SIG-M5 treated with dmso at 0.1 percent for 504 hours (cell line): ENCODE results near the gene MMP24.
"Not testable (repeated sequence)": the region's sequence is repeated elsewhere in the genome, so short reads cannot be mapped to it uniquely, and the experiment has no call there.

Experiments
- DNase-seq: peaks from one replicate; lab custom pipeline; 2025; ENCODE audit not compliant: unreplicated experiment; lab: John Stamatoyannopoulos, UW

Gene MMP24

DNA sequence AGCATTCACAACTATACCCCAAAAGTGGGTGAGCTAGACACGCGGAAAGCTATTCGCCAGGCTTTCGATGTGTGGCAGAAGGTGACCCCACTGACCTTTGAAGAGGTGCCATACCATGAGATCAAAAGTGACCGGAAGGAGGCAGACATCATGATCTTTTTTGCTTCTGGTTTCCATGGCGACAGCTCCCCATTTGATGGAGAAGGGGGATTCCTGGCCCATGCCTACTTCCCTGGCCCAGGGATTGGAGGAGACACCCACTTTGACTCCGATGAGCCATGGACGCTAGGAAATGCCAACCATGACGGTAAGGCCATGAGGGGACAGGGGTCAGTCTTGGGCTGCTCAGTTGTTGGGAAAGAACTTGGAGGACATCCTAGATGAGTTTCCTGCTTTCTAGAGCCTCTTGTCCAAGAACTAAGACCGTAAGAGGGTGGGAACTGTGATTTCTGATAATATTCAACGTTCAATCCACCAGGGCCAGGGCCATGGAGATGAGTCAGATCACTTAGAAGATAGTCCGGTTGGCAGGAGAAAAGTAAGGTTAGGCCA lies 28.0 kb downstream of the MMP24 start:
- DNase-seq: no peak

GRCh38 chr20:35257175-35257909 lies 30.9 kb downstream of the MMP24 start:
- DNase-seq: no peak

GRCh38 chr20:35260426-35260825 lies 33.9 kb downstream of the MMP24 start:
- no peak for DNase-seq

GRCh38 chr20:35262321-35262720 lies 35.8 kb downstream of the MMP24 start:
- not testable (repeated sequence) for DNase-seq

DNA sequence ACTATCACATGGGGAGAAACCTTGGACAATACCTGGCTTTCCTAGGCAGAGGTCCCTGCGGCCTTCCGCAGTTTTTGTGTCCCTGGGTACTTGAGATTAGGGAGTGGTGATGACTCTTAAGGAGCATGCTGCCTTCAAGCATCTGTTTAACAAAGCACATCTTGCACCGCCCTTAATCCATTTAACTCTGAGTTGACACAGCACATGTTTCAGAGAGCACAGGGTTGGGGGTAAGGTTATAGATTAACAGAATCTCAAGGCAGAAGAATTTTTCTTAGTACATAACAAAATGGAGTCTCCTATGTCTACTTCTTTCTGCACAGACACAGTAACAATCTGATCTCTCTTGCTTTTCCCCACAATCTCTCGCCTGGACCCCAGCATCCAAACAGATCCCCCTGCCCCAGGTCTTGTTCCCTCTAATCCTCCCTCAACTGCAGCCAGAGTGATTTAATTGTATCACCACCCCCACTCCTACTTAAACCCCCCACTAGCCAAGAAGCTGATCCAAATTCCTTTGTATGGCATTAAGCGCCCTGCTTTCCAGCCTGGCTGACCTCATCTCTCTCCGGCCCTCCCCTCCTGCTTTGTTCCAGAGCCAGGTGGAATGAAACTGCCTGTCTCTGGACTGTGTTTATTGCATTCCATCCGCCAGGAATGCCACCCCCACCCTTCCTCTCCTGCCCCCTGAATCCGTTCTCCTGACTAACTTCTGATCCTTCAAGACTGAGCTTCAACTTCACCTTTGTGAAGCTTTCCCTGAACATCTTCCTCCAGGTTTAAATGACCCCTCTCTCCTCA lies 36.4 kb downstream of the MMP24 start:
- DNase-seq: not testable (repeated sequence)

DNA sequence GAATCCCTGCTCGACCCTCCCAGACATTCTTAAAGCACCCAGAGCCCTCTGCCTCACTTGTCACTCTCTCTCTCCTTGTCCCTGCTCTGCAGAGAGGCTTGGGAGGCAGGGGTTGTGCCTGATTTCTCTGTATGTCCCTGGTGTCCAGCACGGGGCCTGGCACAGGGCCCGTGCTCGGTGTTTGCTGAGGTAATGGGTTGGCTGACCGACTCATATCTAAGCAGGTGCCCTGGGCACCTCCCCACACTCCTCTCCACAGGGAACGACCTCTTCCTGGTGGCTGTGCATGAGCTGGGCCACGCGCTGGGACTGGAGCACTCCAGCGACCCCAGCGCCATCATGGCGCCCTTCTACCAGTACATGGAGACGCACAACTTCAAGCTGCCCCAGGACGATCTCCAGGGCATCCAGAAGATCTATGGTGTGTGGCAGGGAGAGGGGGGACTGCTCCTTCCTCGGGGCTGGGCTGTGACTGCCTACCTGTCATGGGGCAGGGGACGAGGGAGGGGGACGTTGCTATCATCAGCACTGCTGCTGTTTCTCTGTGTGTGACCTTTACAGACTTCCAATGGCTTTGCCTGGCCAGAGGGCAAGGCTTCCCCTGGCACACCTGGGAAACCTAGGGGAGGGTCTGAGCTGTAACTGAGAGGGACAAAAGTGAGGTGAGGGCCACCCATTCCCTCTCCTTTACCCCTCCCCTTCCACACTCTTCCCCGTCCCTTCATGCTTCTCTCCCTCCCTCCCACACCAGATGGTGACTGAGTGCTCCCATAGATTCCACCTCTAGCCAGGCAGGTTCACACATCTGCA lies 37.2 kb downstream of the MMP24 start:
- DNase-seq: no peak

- no peak for DNase-seq
These were observed 38.3 kb downstream of the MMP24 start for GRCh38 chr20:35264755-35265154.

DNA sequence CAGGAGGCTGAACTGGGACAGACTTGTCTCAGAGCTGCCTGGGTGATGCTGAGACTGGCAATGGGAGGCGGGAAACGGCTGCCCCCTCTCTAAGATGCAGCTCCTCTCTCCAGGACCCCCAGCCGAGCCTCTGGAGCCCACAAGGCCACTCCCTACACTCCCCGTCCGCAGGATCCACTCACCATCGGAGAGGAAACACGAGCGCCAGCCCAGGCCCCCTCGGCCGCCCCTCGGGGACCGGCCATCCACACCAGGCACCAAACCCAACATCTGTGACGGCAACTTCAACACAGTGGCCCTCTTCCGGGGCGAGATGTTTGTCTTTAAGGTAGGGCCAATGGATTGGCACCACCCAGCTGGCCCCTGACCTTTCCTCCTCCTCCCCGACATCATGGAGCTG lies 40.6 kb downstream of the MMP24 start:
- no peak for DNase-seq

GRCh38 chr20:35269055-35269781 lies 42.7 kb downstream of the MMP24 start:
- peak; percentile 36 for DNase-seq

- DNase-seq: no peak
These were observed 43.8 kb downstream of the MMP24 start for GRCh38 chr20:35270021-35270902.

DNA sequence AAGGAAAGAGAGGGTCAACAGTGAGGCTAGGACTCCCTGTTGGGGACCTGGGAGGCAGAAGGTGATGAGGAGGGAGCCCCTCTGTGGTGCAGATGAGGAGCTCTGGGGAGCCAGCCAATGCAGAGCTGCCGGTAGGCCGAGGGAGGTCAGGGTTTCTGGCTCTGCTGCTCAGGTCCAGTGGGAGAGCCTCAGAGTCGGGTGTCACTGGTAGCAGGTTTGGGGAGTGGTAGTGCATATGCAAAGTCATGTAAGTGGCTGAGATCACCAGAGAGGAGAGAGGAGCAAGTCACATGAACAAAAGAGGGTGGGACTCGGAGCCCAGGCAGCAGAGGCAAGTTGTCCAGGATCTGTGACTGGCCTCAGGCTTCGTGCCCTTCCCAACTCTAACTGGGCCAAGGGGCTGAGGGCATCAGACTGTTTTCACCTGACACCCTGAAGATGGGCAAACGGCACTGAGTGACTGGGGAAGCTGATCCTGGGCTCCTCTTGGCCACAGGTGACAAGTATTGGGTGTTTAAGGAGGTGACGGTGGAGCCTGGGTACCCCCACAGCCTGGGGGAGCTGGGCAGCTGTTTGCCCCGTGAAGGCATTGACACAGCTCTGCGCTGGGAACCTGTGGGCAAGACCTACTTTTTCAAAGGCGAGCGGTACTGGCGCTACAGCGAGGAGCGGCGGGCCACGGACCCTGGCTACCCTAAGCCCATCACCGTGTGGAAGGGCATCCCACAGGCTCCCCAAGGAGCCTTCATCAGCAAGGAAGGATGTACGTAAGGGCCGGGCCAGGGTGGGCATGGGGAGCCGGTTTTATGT lies 44.8 kb downstream of the MMP24 start:
- no peak for DNase-seq

DNA sequence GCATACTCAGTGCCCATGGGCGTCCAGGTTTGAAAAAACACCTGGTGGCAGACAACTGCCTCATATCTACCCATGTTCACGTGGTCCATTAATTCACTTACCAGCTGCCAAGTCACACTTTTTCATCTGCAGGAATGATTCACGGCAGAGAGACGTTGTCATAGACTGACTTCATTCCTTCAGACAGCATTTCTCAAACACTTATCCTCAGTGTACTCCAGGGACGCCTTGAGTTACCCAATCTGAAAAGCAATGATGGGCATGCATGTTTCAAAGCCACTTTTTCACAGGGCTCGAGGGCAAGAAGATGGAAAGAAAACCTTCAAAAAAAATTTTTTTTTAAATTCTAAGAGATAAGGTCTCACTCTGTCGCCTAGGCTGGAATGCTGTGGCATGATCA lies 45.4 kb downstream of the MMP24 start:
- no peak for DNase-seq

DNA sequence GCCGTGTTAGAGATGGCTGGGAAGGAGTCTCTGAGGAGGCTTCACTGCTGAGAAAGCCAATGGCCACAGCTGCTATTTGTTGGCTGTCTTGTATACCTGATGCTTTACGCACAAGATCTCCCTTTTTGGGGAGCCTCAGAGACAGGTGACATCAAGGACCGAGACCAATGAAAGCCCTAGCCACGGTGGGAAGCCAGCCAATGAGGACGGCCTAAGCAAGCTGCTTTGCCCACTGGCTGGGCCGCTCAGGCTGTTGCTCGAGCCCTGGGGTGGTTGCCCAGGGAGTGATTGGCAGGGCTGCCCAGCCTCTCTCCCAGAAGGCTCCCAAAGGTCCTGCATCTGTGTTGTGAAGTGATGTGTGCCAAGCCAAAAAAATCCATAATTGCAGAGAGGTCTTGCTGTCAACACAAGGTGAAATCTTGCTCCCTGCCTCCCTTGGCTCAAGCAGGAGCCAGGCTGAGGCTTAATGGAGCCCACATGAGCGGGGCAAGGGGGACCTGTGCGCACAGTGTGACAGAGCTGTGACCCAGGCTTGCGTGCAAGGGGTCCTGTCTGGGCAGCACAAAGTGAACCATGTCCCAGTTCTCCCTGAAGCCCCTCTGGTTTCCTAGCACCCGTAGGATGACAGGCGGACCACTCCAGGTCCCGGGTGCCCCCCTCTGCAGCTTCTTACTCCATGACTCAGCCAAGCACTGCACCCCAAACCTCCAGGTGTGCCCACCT lies 47.1 kb downstream of the MMP24 start:
- DNase-seq: no peak

GRCh38 chr20:35274172-35275092 lies 47.9 kb downstream of the MMP24 start:
- no peak for DNase-seq

DNA sequence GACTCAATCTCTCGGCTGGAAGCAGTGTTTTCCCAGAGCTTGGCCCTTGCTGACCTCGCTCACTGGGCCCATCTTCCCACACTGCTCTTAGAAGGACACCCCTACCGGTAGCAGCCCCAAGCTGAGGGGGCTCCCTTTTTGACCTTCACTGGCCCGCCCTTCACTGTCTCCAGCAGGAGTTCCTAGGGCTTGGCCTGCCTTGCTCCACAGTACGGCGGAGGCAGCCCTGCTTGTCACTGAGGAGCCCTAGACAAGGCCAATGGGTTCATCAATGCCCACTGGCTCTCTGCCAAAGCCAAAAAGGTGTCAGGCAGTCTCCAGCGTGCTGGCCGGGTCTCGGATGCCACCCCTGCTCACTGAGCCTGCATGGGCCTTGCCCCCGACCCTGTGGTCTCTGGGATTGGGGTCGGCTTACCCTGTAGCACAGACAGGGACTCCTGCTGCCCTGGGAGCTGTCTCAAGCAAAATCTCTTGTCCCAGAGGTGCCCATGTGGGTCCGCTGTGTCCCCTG lies 49.3 kb downstream of the MMP24 start:
- DNase-seq: no peak

DNA sequence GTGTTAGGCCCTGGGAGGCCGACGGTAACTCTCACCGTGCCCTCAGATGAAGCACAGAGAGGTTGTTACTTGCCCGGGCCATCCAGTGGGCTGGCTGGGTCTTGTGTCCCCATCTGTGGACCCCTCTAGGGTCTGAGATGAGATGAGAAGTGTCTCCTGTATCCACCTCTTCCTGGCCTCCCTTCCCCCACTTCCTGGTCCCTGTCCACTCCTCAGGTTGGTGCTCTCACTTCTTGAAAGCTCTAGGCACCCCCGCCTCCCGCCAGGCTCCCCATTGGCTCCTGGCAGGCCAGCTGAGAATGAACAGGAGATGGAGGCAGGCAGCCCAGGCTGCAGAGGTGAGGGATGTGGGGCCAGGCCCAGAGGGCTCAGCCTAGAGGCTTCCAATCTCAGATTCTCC lies 49.9 kb downstream of the MMP24 start:
- DNase-seq: no peak

GRCh38 chr20:35277127-35277526 lies 50.6 kb downstream of the MMP24 start:
- DNase-seq: no peak
